Activated CD8-positive, alpha-beta memory T cell treated with anti-CD3 and anti-CD28 coated beads for 1 hour (primary cell): ENCODE results near the gene CAPN1.
"Not testable (repeated sequence)": the region's sequence is repeated elsewhere in the genome, so short reads cannot be mapped to it uniquely, and the experiment has no call there.

Source experiments
- DNase-seq, 2 donors: peaks; one replicate each; pipeline ENCODE4 v3.0.0-alpha.2; 2020; ENCODE audit warnings: low read depth in 1 of 2; ENCODE audit errors: extremely low read depth in 1 of 2

CAPN1 gene

GRCh38 chr11:65215441-65216076 lies 33.8 kb downstream of the CAPN1 start:
- no peak for DNase-seq

GRCh38 chr11:65216830-65217229 lies 35.1 kb downstream of the CAPN1 start:
- no peak for DNase-seq

- no peak for DNase-seq
These were observed 36.0 kb downstream of the CAPN1 start for GRCh38 chr11:65217441-65218423.

GRCh38 chr11:65218446-65218845 lies 36.7 kb downstream of the CAPN1 start:
- DNase-seq: no peak

- no peak for DNase-seq
These were observed 38.1 kb downstream of the CAPN1 start for GRCh38 chr11:65219930-65220213.

GRCh38 chr11:65221026-65221425 lies 39.3 kb downstream of the CAPN1 start:
- DNase-seq: no peak

- no peak for DNase-seq
These were observed 41.3 kb downstream of the CAPN1 start for GRCh38 chr11:65223011-65223410.

GRCh38 chr11:65224930-65225278 lies 43.2 kb downstream of the CAPN1 start:
- DNase-seq: no peak

GRCh38 chr11:65225279-65226102 lies 43.8 kb downstream of the CAPN1 start:
- DNase-seq: peak; percentile 7 to 42

GRCh38 chr11:65226103-65226442 lies 44.3 kb downstream of the CAPN1 start:
- DNase-seq: no peak

- DNase-seq: no peak
These were observed 46.2 kb downstream of the CAPN1 start for GRCh38 chr11:65227879-65228278.

- no peak for DNase-seq
These were observed 54.7 kb downstream of the CAPN1 start for GRCh38 chr11:65236194-65237059.

- not testable (repeated sequence) for DNase-seq
These were observed 56.6 kb downstream of the CAPN1 start for GRCh38 chr11:65238302-65238701.

- DNase-seq: no peak
These were observed 59.4 kb downstream of the CAPN1 start for GRCh38 chr11:65241134-65241533.

- DNase-seq: no peak
These were observed 60.0 kb downstream of the CAPN1 start for GRCh38 chr11:65241692-65242091.

GRCh38 chr11:65242389-65242788 lies 60.7 kb downstream of the CAPN1 start:
- no peak for DNase-seq

GRCh38 chr11:65243797-65244196 lies 62.1 kb downstream of the CAPN1 start:
- DNase-seq: no peak

GRCh38 chr11:65245046-65245445 lies 63.3 kb downstream of the CAPN1 start:
- not testable (repeated sequence) for DNase-seq

- DNase-seq: no peak
These were observed 64.8 kb downstream of the CAPN1 start for GRCh38 chr11:65246506-65246905.

- DNase-seq: not testable (repeated sequence)
These were observed 66.5 kb downstream of the CAPN1 start for GRCh38 chr11:65248184-65248710.
